Endothelial cell of umbilical vein (primary cell): ENCODE measurements around the gene GGT5. TPM values are rescaled to one million over a fixed set of nuclear protein-coding genes. Genes with fewer than 3 reads are reported as not detected.

ENCODE experiments used
- BruUV-seq: library from RNA; stranded (reverse); fragments of 400-500 nt; replicated peaks from 2 replicates; lab custom pipeline; 2021; lab: Mats Ljungman, UMichigan
- CTCF ChIA-PET: fragments of 300-600, 350-600 bp; sonication (Branson Sonifier 250); formaldehyde crosslinking; loops from one replicate; lab custom pipeline; 2021; ENCODE audit warnings: antibody characterized with exemption, inconsistent platforms; lab: Charles Lee
- POLR2A ChIA-PET: fragments of 300-600, 350-600 bp; sonication (Branson Sonifier 250); formaldehyde crosslinking; loops from one replicate; lab custom pipeline; 2021; ENCODE audit warnings: antibody characterized with exemption, inconsistent platforms; lab: Charles Lee
- DNase-seq: peaks from one replicate; pipeline ENCODE4 v3.0.0-alpha.2; 2011; ENCODE audit warnings: low read depth, low spot score
- FAIRE-seq: peaks from 2 replicates; lab custom pipeline; 2011; peaks lifted over from hg19 to GRCh38; lab: Jason Lieb, UNC
- H2AFZ ChIP-seq: 2 replicates; pipeline ENCODE4 v1.6.0; 2012; ENCODE audit warnings: low read depth, low read length, control low read depth, inconsistent platforms
- H3K27ac ChIP-seq: 2 replicates; pipeline ENCODE4 v1.5.1; 2011; ENCODE audit warnings: low read depth, mild to moderate bottlenecking, control low read depth, low read length, moderate library complexity; ENCODE audit not compliant: insufficient read depth
- H3K27me3 ChIP-seq, 2 experiments: 2 replicates each; pipeline versions ENCODE4 v1.6.0 to v1.6.1; 2011; ENCODE audit warnings: low read length in 2 of 2, mixed read lengths in 1 of 2; ENCODE audit not compliant: control insufficient read depth in 2 of 2, insufficient read depth in 2 of 2
- H3K36me3 ChIP-seq, 2 experiments: 2 replicates in 1 of 2; 3 replicates in 1 of 2; pipeline ENCODE4 v1.5.1; 2011; ENCODE audit warnings: low read length in 2 of 2, mild to moderate bottlenecking in 1 of 2, moderate library complexity in 1 of 2; ENCODE audit not compliant: control insufficient read depth in 2 of 2, insufficient read depth in 2 of 2; ENCODE audit errors: extremely low read depth in 1 of 2
- H3K4me1 ChIP-seq: 3 replicates; pipeline ENCODE4 v1.5.1; 2011; ENCODE audit warnings: mild to moderate bottlenecking, low read length; ENCODE audit not compliant: control insufficient read depth, insufficient read depth; ENCODE audit errors: extremely low read depth
- H3K4me2 ChIP-seq: 2 replicates; pipeline ENCODE4 v1.6.1; 2011; ENCODE audit warnings: low read length, control low read depth, mixed read lengths; ENCODE audit not compliant: insufficient read depth
- H3K4me3 ChIP-seq, 3 experiments: fragments of 200-600 bp in 1 of 3; sonication (generic), shearing (Covaris generic) in 1 of 3; replicated peaks in 1 of 3; 2 replicates each; pipeline ENCODE4 v1.5.1; 2011 to 2016; ENCODE audit warnings: control low read depth in 3 of 3, low read length in 3 of 3, mild to moderate bottlenecking in 2 of 3, inconsistent platforms in 1 of 3, low read depth in 1 of 3, moderate library complexity in 1 of 3; ENCODE audit not compliant: insufficient read depth in 1 of 3
- H3K79me2 ChIP-seq: 2 replicates; pipeline ENCODE4 v1.6.0; 2012; ENCODE audit warnings: low read length, inconsistent platforms; ENCODE audit not compliant: control insufficient read depth, insufficient read depth
- H3K9ac ChIP-seq: replicated peaks from 2 replicates; pipeline ENCODE3; 2011; ENCODE audit warnings: low read length, control low read depth; ENCODE audit not compliant: insufficient read depth; ENCODE audit errors: extremely low read depth
- H3K9me1 ChIP-seq: replicated peaks from 3 replicates; pipeline ENCODE4 v1.6.0; 2011; ENCODE audit warnings: mild to moderate bottlenecking, low read length; ENCODE audit not compliant: control insufficient read depth, insufficient read depth; ENCODE audit errors: extremely low read depth
- H3K9me3 ChIP-seq: replicated peaks from 2 replicates; pipeline ENCODE4 v1.5.1; 2012; ENCODE audit warnings: low read length, inconsistent platforms; ENCODE audit not compliant: control insufficient read depth, insufficient read depth
- H4K20me1 ChIP-seq: replicated peaks from 2 replicates; pipeline ENCODE3; 2011; ENCODE audit warnings: mild to moderate bottlenecking, low read length; ENCODE audit not compliant: control insufficient read depth, insufficient read depth; ENCODE audit errors: extremely low read depth
- CTCF ChIP-seq, 2 donors: IDR thresholded peaks; 1 replicate in 1 of 2; 2 replicates in 1 of 2; pipeline ENCODE4 v1.5.1; 2011; ENCODE audit warnings: low read length in 2 of 2, mild to moderate bottlenecking in 2 of 2, moderate library complexity in 2 of 2, control low read depth in 1 of 2, inconsistent platforms in 1 of 2, low read depth in 1 of 2; ENCODE audit not compliant: insufficient read depth in 1 of 2; ENCODE audit errors: extremely low read depth in 1 of 2
- JUN ChIP-seq: IDR thresholded peaks from 2 replicates; pipeline ENCODE4 v1.6.1; 2011; ENCODE audit warnings: borderline replicate concordance, low read depth; ENCODE audit not compliant: insufficient read length, insufficient read depth
- POLR2A ChIP-seq: IDR thresholded peaks from 2 replicates; pipeline ENCODE4 v1.6.1; 2012; ENCODE audit warnings: low read depth, mild to moderate bottlenecking, control low read depth, low read length
- dilution Hi-C: fragments of 300-500 bp; cut with MboI; formaldehyde crosslinking; loops from one replicate; pipeline ENCODE4 v1.15.0; 2019; ENCODE audit warnings: low sequenced_read_pairs; ENCODE audit not compliant: extremely low pct_ligation_motif_present
- intact Hi-C: fragments of 100-400 bp; cut with micrococcal nuclease; formaldehyde crosslinking; loops from one replicate; pipeline ENCODE4 v1.10.0; 2022
- polyA plus RNA-seq, 4 experiments: library from polyadenylated mRNA; depleted of rRNA in 3 of 4; stranded (reverse) in 3 of 4; unstranded in 1 of 4; fragments of >200 nt; gene quantifications; 2 replicates each; pipeline versions ENCODE4 v1.2.1 to v1.2.3, GENCODE V29; 2011 to 2012; ENCODE audit warnings: missing spikeins in 1 of 4
- total RNA-seq: library from RNA; stranded (reverse); gene quantifications from 2 replicates; pipeline ENCODE4 v1.2.3, GENCODE V29; 2021

Gene GGT5
- total and polyA plus RNA-seq, 2 donors (not counting 3 experiments of a cell fraction or from before 2014, with no cell fraction given): 45.9 to 293 TPM

- FAIRE-seq: no peak
- DNase-seq: no peak
Measured at GRCh38 chr22:24187731-24188644, 56.9 kb downstream of the GGT5 start.

More at GRCh38 chr22:24187731-24188644, 56.9 kb downstream of the GGT5 start:
- Histone ChIP-seq H3K9ac (no peak overlapping the region), H3K79me2 (no peaks in the 10 kb centered on the region), H2AFZ (no peak overlapping the region), H3K9me1 (no peaks in the 10 kb centered on the region), H3K36me3 (no peaks in the 10 kb centered on the region), H3K27me3 (no peaks in the 10 kb centered on the region), H3K27ac (no peak overlapping the region), H4K20me1 (no peaks in the 10 kb centered on the region), H3K4me2 (no peak overlapping the region), H3K4me3 (no peak overlapping the region), H3K9me3 (no peaks in the 10 kb centered on the region), H3K4me1 (peaks cover 9% of the 10 kb centered on the region)
- CTCF ChIA-PET: interaction anchor here (1.1 to 4.6 kb wide), 2 partner anchors 45 to 59 kb away, joined by 3 to 71 read pairs; no protein-coding TSS in a partner anchor
- no TSS peak for BruUV-seq
- POLR2A ChIA-PET: no interaction called here
- dilution Hi-C loops: no loop called here
- intact Hi-C loops: loop anchor here (2.0 to 10.0 kb wide), 2 partner anchors 71 to 337 kb away; no protein-coding TSS in a partner anchor
- no peak for TF ChIP-seq POLR2A
- no peak for TF ChIP-seq CTCF (IDR thresholded peaks at IDR 0.05; ENCODE audit: extremely low read depth in 1 of 2, insufficient read depth in 1 of 2, low read depth in 1 of 2, low read length in 2 of 2)
- no peak for TF ChIP-seq JUN
